T-cell (primary cell): ENCODE results near the gene SLC24A4. TPM values are rescaled to one million over a fixed set of nuclear protein-coding genes. Genes with fewer than 3 reads are reported as not detected.
A peak's percentile ranks its signal among the peaks of the same experiment; 100 is the strongest.

ENCODE experiments used
- ATAC-seq, 4 experiments: fragments of 200-7000 bp in 3 of 4; fragments of 150-1000 bp in 1 of 4; cut with Tn5 transposase; replicated peaks in 1 of 4; 1 replicate in 3 of 4; 2 replicates in 1 of 4; pipeline ENCODE4 v1.10.0; 2021; ENCODE audit warnings: moderate library complexity in 3 of 4, mild to moderate bottlenecking in 2 of 4, moderate number of reproducible peaks in 1 of 4
- CTCF ChIA-PET, 2 donors: fragments of 300-600 bp; sonication (Branson Sonifier 250); formaldehyde crosslinking; loops; one replicate each; lab custom pipeline; 2022; ENCODE audit warnings: antibody characterized with exemption in 2 of 2; lab: Charles Lee
- POLR2A ChIA-PET, 2 donors: fragments of 300-600 bp; sonication (Branson Sonifier 250); formaldehyde crosslinking; loops; one replicate each; lab custom pipeline; 2022; ENCODE audit warnings: antibody characterized with exemption in 2 of 2; lab: Charles Lee
- DNase-seq, 35 experiments: peaks; one replicate each; pipeline versions ENCODE4 v3.0.0 to v3.0.0-alpha.2; 2013 to 2023
- H3K27ac ChIP-seq: one replicate; pipeline ENCODE4 v1.5.1; 2013; ENCODE audit warnings: low read length
- H3K27me3 ChIP-seq, 2 experiments: replicated peaks in 1 of 2; 1 replicate in 1 of 2; 2 replicates in 1 of 2; pipeline versions ENCODE4 v1.6.1 to v1.7.0; 2013; ENCODE audit warnings: low read length in 1 of 2, mixed read lengths in 1 of 2; ENCODE audit not compliant: control insufficient read depth in 2 of 2, insufficient read depth in 2 of 2; ENCODE audit errors: extremely low read depth in 1 of 2
- H3K36me3 ChIP-seq, 2 donors: 1 replicate in 1 of 2; 2 replicates in 1 of 2; pipeline versions ENCODE4 v1.6.1 to v1.7.0; 2013; ENCODE audit warnings: low read length in 1 of 2; ENCODE audit not compliant: control insufficient read depth in 2 of 2, insufficient read depth in 1 of 2; ENCODE audit errors: extremely low read depth in 1 of 2
- H3K4me1 ChIP-seq, 2 experiments: 1 replicate in 1 of 2; 2 replicates in 1 of 2; pipeline versions ENCODE4 v1.6.1 to v1.7.0; 2013; ENCODE audit warnings: low read length in 2 of 2, mixed read lengths in 1 of 2; ENCODE audit not compliant: insufficient read depth in 2 of 2, control insufficient read depth in 1 of 2; ENCODE audit errors: extremely low read depth in 1 of 2
- H3K4me3 ChIP-seq, 2 donors: 1 replicate in 1 of 2; 2 replicates in 1 of 2; pipeline versions ENCODE4 v1.5.1 to v1.7.0; 2013; ENCODE audit warnings: mild to moderate bottlenecking in 2 of 2, low read length in 1 of 2, moderate library complexity in 1 of 2; ENCODE audit not compliant: control insufficient read depth in 1 of 2; ENCODE audit errors: extremely low read depth in 1 of 2
- H3K9me3 ChIP-seq: 2 replicates; pipeline ENCODE4 v1.7.0; 2013
- H3K27ac Mint-ChIP-seq, 2 donors: one replicate each; pipeline ENCODE4 v1.8.0; 2020 to 2021; ENCODE audit warnings: mild to moderate bottlenecking in 2 of 2, mixed read lengths in 2 of 2
- H3K27me3 Mint-ChIP-seq, 2 donors: one replicate each; pipeline ENCODE4 v1.8.0; 2021 to 2022; ENCODE audit warnings: mixed read lengths in 2 of 2
- H3K36me3 Mint-ChIP-seq: one replicate; pipeline ENCODE4 v1.8.0; 2021; ENCODE audit warnings: mixed read lengths
- H3K4me1 Mint-ChIP-seq, 3 donors: one replicate each; pipeline ENCODE4 v1.8.0; 2020 to 2022; ENCODE audit warnings: mixed read lengths in 3 of 3, mild to moderate bottlenecking in 1 of 3
- H3K4me3 Mint-ChIP-seq, 3 donors: one replicate each; pipeline ENCODE4 v1.8.0; 2020 to 2022; ENCODE audit warnings: mild to moderate bottlenecking in 3 of 3, mixed read lengths in 3 of 3, moderate library complexity in 3 of 3
- H3K9me3 Mint-ChIP-seq, 3 donors: one replicate each; pipeline ENCODE4 v1.8.0; 2020 to 2022; ENCODE audit warnings: mixed read lengths in 3 of 3
- WGBS: methylation state at CpG from one replicate; pipeline ENCODE4 v1.1.5; 2013; ENCODE audit warnings: missing lambda C conversion rate; ENCODE audit not compliant: insufficient coverage; 5-methylcytosine and 5-hydroxymethylcytosine counted together
- total RNA-seq, 35 experiments: library from RNA in 6 of 35; stranded (reverse) in 6 of 35; fragments of 120-200 nt in 1 of 35; gene quantifications; one replicate each; pipeline versions ENCODE4 v1.2.1 to v1.2.4 and lab custom pipeline; 2013 to 2026

Gene SLC24A4
- total RNA-seq, 5 donors from 2014 or later (not counting 1 experiment from before 2014, with no cell fraction given) = 0.14 to 0.15 TPM; not detected in 3

DNA sequence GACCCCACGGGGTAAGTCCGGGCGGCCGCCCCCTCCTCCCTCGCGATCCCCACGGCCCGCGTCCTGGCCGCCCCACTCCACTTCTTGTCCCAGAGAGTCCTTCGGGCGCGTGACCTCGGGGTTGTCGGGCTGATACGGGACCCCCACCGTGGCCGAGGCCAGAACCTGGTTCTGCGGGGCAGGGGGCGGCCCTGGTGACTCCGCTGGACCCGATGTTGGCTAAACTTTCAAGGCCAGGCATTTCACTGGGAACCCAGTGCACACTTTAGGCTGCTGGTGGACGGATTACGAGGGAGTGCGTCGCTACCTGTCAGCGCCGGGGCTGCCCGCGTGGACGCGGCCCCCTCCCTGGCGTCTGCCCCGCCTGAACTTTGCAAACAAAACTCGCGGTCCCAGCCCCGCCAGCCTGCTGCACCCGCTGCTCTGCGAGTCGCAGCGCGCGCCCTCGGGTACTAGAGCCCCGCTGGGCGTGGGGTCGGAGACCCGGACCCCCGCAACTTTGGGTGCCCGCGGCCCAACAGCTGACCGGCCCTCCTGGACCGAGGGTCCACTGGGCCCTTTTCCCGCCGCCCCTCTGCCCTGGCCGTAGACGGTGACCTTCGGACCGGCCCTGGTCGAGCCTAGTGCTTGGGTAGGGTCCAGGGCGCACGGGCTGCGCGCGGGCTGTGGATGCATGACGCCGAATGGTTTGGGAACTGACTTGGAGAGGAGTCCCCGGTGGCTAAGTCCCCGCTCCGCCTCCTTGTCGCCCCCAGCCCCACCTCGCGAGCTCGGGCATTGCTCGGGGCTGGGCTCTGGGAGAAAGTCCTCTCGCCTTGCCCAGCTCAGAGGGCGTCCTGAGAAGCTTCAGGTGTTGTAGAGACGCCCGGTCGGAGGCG, 191.2 kb downstream of the SLC24A4 start:
- CTCF ChIA-PET = interaction anchor here in 1 of 2 donors (0.6 kb wide), 1 partner anchor 144 kb away, joined by 3 read pairs; no protein-coding TSS in a partner anchor
- no peaks in the 10 kb centered on the region for H3K36me3 ChIP-seq
- peaks cover 0 to 2% of the 10 kb centered on the region in 2 experiments for H3K27me3 ChIP-seq
- H3K4me1 ChIP-seq = peaks cover 34 to 61% of the 10 kb centered on the region in 2 experiments
- peak overlapping the region in 1 of 2 donors; percentile 86 for H3K27ac Mint-ChIP-seq
- no peaks in the 10 kb centered on the region for H3K9me3 ChIP-seq
- H3K4me3 Mint-ChIP-seq = peak overlapping the region; percentile 74 to 80 (median 78)
- POLR2A ChIA-PET = interaction anchor here in 1 of 2 donors (0.6 kb wide), 1 partner anchor 30 kb away, joined by 3 read pairs; no protein-coding TSS in a partner anchor
- no peaks in the 10 kb centered on the region for H3K9me3 Mint-ChIP-seq
- DNase-seq (peak in 25 of 35 experiments; percentile 20 to 61 (median 37)), ATAC-seq (peak; percentile 58 to 68 (median 62))
- no peaks in the 10 kb centered on the region for H3K27me3 Mint-ChIP-seq
- peak overlapping the region; percentile 63 for H3K27ac ChIP-seq
- 18% methylated on average over 81 of the region's 81 CpGs for whole genome bisulfite sequencing
- no peaks in the 10 kb centered on the region for H3K36me3 Mint-ChIP-seq
- H3K4me1 Mint-ChIP-seq = peaks cover 47 to 51% (median 48%) of the 10 kb centered on the region in 3 donors
- H3K4me3 ChIP-seq = peak overlapping the region; percentile 80 to 94

DNA sequence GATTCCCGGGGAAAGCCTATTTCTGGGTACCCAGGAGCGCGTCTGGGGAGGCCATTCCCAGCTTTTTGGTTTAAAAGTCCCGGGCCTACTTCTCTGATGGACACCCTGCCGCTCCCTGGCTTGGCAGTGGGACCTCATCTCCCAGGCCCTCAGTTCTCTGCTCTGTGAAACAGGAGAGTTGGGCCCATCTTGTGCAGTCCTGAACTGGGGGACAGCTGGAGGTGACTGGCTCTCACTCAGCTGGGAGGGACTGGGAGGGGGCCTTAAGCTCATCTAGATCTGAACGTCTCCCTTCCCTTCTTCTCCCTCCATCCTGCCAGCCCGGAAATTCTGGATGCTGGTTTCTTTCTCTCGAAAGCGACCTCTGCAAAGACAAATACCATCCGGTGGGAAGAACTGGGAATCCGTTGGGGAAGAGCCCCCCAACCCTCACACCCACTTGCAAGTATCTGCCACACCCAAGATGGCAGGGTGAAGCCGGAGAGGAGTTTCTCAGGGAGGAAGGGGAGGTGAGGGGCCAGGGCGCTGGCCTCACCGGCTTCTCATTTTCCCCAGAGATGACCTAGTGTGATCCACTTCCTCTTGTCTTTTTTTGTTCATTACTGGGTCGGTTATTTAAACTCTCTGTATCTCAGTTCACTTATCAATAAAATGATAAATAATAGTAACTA, 192.0 kb downstream of the SLC24A4 start:
- H3K4me1 Mint-ChIP-seq = peaks cover 50 to 55% (median 52%) of the 10 kb centered on the region in 3 donors
- H3K4me3 ChIP-seq = peak overlapping the region; percentile 80 to 94
- H3K27ac ChIP-seq = peak overlapping the region; percentile 54

DNA sequence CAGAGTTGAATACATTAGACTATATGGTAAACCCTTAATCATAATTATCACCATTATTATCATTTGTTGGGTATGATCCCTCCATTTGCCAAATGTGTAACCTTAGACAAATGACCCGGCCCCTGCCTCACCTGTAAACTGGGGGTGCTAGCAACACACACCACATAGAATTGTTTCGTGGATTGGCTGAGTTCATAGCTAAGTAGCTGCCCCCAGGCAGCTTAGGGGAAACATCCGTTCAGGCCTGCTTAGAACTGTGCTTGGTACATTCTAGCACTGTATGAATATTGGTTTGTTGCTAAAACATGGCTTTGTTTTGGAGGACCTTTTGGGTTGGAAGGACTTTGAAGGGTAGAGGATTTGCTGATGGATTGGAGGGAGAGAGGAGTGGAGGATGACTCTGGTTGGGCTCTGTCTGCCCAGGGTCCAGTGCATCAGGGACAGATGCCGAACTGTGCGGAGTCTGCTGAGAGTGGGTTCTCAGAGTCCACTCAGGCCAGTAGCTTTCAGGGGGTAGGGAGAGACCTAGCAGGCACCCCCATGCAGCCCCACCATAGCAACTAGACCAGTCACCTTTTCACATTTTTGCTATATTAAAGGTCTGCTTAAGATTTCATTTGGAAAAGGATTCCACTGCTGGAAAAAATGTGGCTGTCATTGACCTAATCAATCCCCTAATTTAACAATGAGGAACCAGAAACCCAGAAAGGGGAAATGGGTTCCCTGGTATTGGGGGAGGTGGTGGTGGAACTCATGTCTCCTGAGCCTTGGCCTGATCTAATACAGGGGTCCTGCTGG, 192.8 kb downstream of the SLC24A4 start:
- POLR2A ChIA-PET = no interaction called here
- WGBS = 87% methylated on average over 3 of the region's 5 CpGs
- Histone ChIP-seq H3K9me3 (no peaks in the 10 kb centered on the region), H3K27ac (peak overlapping the region; percentile 54), H3K36me3 (no peaks in the 10 kb centered on the region), H3K4me3 (no peak overlapping the region), H3K4me1 (peaks cover 35 to 74% of the 10 kb centered on the region in 2 experiments), H3K27me3 (peaks cover 0 to 2% of the 10 kb centered on the region in 2 experiments)
- peaks cover 53 to 56% (median 53%) of the 10 kb centered on the region in 3 donors for H3K4me1 Mint-ChIP-seq
- peak overlapping the region; percentile 47 to 86 for H3K27ac Mint-ChIP-seq
- ATAC-seq = peak in 1 of 4 experiments; percentile 14
- peaks cover under 1% of the 10 kb centered on the region for H3K36me3 Mint-ChIP-seq
- H3K9me3 Mint-ChIP-seq = peaks cover 0 to under 1% (median 0%) of the 10 kb centered on the region in 3 donors
- DNase-seq = no peak
- H3K27me3 Mint-ChIP-seq = no peaks in the 10 kb centered on the region
- peak overlapping the region; percentile 68 to 78 (median 74) for H3K4me3 Mint-ChIP-seq
- CTCF ChIA-PET = interaction anchor here in 1 of 2 donors (0.6 kb wide), 1 partner anchor 102 kb away, joined by 3 read pairs; no protein-coding TSS in a partner anchor

More for the DNA sequence above, 192.0 kb downstream of the SLC24A4 start:
- H3K9me3 Mint-ChIP-seq = no peaks in the 10 kb centered on the region
- H3K9me3 ChIP-seq = no peaks in the 10 kb centered on the region
- no peak for DNase-seq
- ATAC-seq = no peak
- ChIA-PET POLR2A (interaction anchor here in 1 of 2 donors (0.6 kb wide), 1 partner anchor 29 kb away, joined by 3 read pairs; no protein-coding TSS in a partner anchor), CTCF (no interaction called here)
- no peaks in the 10 kb centered on the region for H3K27me3 Mint-ChIP-seq
- no peaks in the 10 kb centered on the region for H3K36me3 ChIP-seq
- H3K27ac Mint-ChIP-seq = peak overlapping the region; percentile 15 to 86
- H3K27me3 ChIP-seq = peaks cover 0 to 2% of the 10 kb centered on the region in 2 experiments
- WGBS = 68% methylated on average over 5 of the region's 15 CpGs
- H3K4me3 Mint-ChIP-seq = peak overlapping the region; percentile 68 to 78 (median 74)
- no peaks in the 10 kb centered on the region for H3K36me3 Mint-ChIP-seq
- H3K4me1 ChIP-seq = peaks cover 35 to 69% of the 10 kb centered on the region in 2 experiments

DNA sequence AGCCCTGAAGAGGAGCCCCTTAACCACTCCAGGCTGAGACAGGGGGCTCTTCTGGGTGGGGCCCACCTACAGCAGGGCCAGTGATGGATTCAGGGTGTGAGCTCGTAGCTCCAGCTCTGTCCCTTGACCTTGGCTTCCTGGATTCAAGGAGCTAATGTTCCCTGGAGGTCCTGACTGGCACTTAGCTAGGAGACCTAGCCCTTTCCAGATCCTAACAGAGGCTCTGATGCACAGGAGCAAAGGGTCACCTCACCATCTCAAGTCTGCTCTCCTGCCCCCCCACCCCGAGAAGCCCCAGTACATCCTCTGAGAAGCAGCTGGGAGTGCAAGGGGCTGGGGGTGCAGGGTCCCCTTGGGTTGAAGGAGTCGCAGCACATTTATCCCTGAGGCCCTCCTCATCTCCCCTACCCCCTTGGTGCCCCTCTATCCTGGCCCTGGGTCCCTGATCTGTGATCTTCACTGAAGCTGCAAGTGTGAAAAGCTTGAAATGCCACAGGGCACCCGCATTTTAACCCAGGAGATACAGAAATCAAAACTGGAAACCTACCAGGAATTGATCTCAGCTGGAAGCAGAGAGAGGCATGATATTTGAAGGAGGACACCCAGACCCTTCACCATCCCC, 193.5 kb downstream of the SLC24A4 start:
- Histone ChIP-seq H3K36me3 (no peaks in the 10 kb centered on the region), H3K27me3 (peaks cover 0 to 2% of the 10 kb centered on the region in 2 experiments), H3K4me1 (peaks cover 35 to 74% of the 10 kb centered on the region in 2 experiments), H3K4me3 (peak overlapping the region in 1 of 2 donors; percentile 3), H3K27ac (peak overlapping the region; percentile 47), H3K9me3 (no peaks in the 10 kb centered on the region)
- Mint-ChIP-seq H3K27ac (peak overlapping the region; percentile 67 to 86), H3K36me3 (peaks cover 5% of the 10 kb centered on the region), H3K4me1 (peaks cover 58 to 60% (median 60%) of the 10 kb centered on the region in 3 donors), H3K4me3 (peak overlapping the region in 2 of 3 donors; percentile 29 to 41), H3K9me3 (peaks cover 0 to 8% (median 0%) of the 10 kb centered on the region in 3 donors), H3K27me3 (no peaks in the 10 kb centered on the region)
- WGBS = no CpG with 5 or more reads among the region's 4 CpGs
- ChIA-PET CTCF (no interaction called here), POLR2A (no interaction called here)
- DNase-seq (no peak), ATAC-seq (no peak)

DNA sequence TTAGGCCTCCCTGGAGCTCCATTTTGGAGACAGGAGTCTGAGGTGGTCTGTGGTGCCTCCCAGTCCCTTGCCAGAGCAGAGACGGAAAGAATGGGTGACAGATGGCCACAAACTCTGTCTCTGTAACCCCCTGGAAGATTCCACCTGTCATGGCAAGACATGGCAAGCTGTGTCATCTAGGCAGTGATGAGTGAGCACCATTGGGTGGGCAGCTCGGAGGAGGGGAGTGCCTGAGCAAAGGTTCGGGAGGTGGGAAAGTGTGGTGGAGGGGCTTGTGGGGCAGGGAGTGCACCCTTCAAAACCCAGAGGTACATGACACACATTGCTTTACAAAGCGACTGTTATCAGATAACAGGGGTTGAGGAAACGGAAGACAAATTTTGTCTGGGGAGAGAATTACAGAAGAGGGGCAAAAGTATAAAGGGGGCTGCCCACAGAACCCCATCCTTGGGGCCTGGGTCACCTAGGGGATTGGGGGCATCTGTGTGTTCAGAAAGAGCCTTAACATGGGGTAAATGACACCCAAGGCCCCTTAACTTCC, 194.1 kb downstream of the SLC24A4 start:
- H3K27me3 Mint-ChIP-seq = no peaks in the 10 kb centered on the region
- H3K9me3 Mint-ChIP-seq = peaks cover 0 to 9% (median 0%) of the 10 kb centered on the region in 3 donors
- H3K27ac Mint-ChIP-seq = peak overlapping the region; percentile 67 to 86
- peak in 1 of 35 experiments; percentile 21 for DNase-seq
- Histone ChIP-seq H3K36me3 (no peaks in the 10 kb centered on the region), H3K27ac (peak overlapping the region; percentile 47), H3K4me3 (no peak overlapping the region), H3K27me3 (peaks cover 0 to 2% of the 10 kb centered on the region in 2 experiments), H3K4me1 (peaks cover 35 to 76% of the 10 kb centered on the region in 2 experiments), H3K9me3 (no peaks in the 10 kb centered on the region)
- peaks cover 5% of the 10 kb centered on the region for H3K36me3 Mint-ChIP-seq
- WGBS = 36% methylated on average over 3 of the region's 5 CpGs
- peak overlapping the region in 2 of 3 donors; percentile 29 to 41 for H3K4me3 Mint-ChIP-seq
- H3K4me1 Mint-ChIP-seq = peaks cover 63 to 66% (median 66%) of the 10 kb centered on the region in 3 donors
- ChIA-PET POLR2A (no interaction called here), CTCF (no interaction called here)
- ATAC-seq = peak in 1 of 4 experiments; percentile 14
